ENCODE results near the gene RBFOX2.
A peak's percentile ranks its signal among the peaks of the same experiment; 100 is the strongest.

The RBFOX2 gene

GRCh38 chr22:35882211-35883030 lies 146.2 kb downstream of the RBFOX2 start:
- TF ChIP-seq CTCF (IDR thresholded peaks at IDR 0.05), result no peak
- H3K36me3 Mint-ChIP-seq (ENCODE audit: low read depth), result no peaks in the 10 kb centered on the region
- no peak overlapping the region for H3K4me3 Mint-ChIP-seq
- peaks cover 47% of the 10 kb centered on the region for H3K4me1 Mint-ChIP-seq
- peaks cover 4% of the 10 kb centered on the region for H3K27me3 Mint-ChIP-seq (ENCODE audit: low read depth, poor library complexity)
- DNase-seq, result no peak
- peak overlapping the region; percentile 94 for H3K27ac Mint-ChIP-seq
- no peaks in the 10 kb centered on the region for H3K9me3 Mint-ChIP-seq

GRCh38 chr22:35879351-35879750 lies 149.3 kb downstream of the RBFOX2 start:
- no peak overlapping the region for H3K4me3 Mint-ChIP-seq
- H3K9me3 Mint-ChIP-seq, result no peaks in the 10 kb centered on the region
- peaks cover 4% of the 10 kb centered on the region for H3K27me3 Mint-ChIP-seq (ENCODE audit: low read depth, poor library complexity)
- no peak for TF ChIP-seq CTCF (IDR thresholded peaks at IDR 0.05)
- DNase-seq, result no peak
- H3K36me3 Mint-ChIP-seq (ENCODE audit: low read depth), result peaks cover under 1% of the 10 kb centered on the region
- H3K27ac Mint-ChIP-seq, result peak overlapping the region; percentile 44
- peaks cover 52% of the 10 kb centered on the region for H3K4me1 Mint-ChIP-seq

GRCh38 chr22:35873426-35873825 lies 155.2 kb downstream of the RBFOX2 start:
- Mint-ChIP-seq H3K9me3 (no peaks in the 10 kb centered on the region), H3K27me3 (ENCODE audit: low read depth, poor library complexity) (peaks cover 4% of the 10 kb centered on the region), H3K27ac (no peak overlapping the region), H3K4me1 (peaks cover 20% of the 10 kb centered on the region), H3K36me3 (ENCODE audit: low read depth) (peaks cover 22% of the 10 kb centered on the region), H3K4me3 (no peak overlapping the region)
- TF ChIP-seq CTCF (IDR thresholded peaks at IDR 0.05), result no peak
- no peak for DNase-seq

- Mint-ChIP-seq H3K27ac (no peak overlapping the region), H3K36me3 (ENCODE audit: low read depth) (peaks cover 22% of the 10 kb centered on the region), H3K4me1 (peaks cover 13% of the 10 kb centered on the region), H3K4me3 (no peak overlapping the region), H3K27me3 (ENCODE audit: low read depth, poor library complexity) (no peaks in the 10 kb centered on the region), H3K9me3 (no peaks in the 10 kb centered on the region)
- no peak for TF ChIP-seq CTCF (IDR thresholded peaks at IDR 0.05)
- DNase-seq, result no peak
Observed at GRCh38 chr22:35872451-35872850, 156.2 kb downstream of the RBFOX2 start.

GRCh38 chr22:35870517-35871293 lies 157.9 kb downstream of the RBFOX2 start:
- Mint-ChIP-seq H3K4me1 (peaks cover 17% of the 10 kb centered on the region), H3K27ac (peak overlapping the region; percentile 63), H3K36me3 (ENCODE audit: low read depth) (peaks cover 22% of the 10 kb centered on the region), H3K27me3 (ENCODE audit: low read depth, poor library complexity) (no peaks in the 10 kb centered on the region), H3K9me3 (no peaks in the 10 kb centered on the region), H3K4me3 (no peak overlapping the region)
- TF ChIP-seq CTCF (IDR thresholded peaks at IDR 0.05), result no peak
- DNase-seq, result no peak

All from nephron progenitor cell (in vitro differentiated cells).